Mesothelial cell of epicardium (in vitro differentiated cells): Measurements from ENCODE around the gene CDKN1C. TPM values are rescaled to one million over a fixed set of nuclear protein-coding genes. Genes with fewer than 3 reads are reported as not detected.
A peak's percentile ranks its signal among the peaks of the same experiment; 100 is the strongest.

Experiments used
- DNase-seq, 2 experiments: peaks; one replicate each; pipeline ENCODE4 v3.0.0; 2021; ENCODE audit warnings: low spot score in 2 of 2; ENCODE audit not compliant: unreplicated experiment in 2 of 2
- H3K27ac Mint-ChIP-seq: 2 replicates; pipeline ENCODE4 v1.8.0; 2021; ENCODE audit warnings: mixed read lengths
- H3K27me3 Mint-ChIP-seq: 2 replicates; pipeline ENCODE4 v1.8.0; 2021; ENCODE audit warnings: low read depth, mixed read lengths
- H3K36me3 Mint-ChIP-seq: 2 replicates; pipeline ENCODE4 v1.8.0; 2021; ENCODE audit warnings: mixed read lengths
- H3K4me1 Mint-ChIP-seq: 2 replicates; pipeline ENCODE4 v1.8.0; 2021; ENCODE audit warnings: mixed read lengths
- H3K4me3 Mint-ChIP-seq: 2 replicates; pipeline ENCODE4 v1.8.0; 2021; ENCODE audit warnings: mild to moderate bottlenecking, moderate library complexity, mixed read lengths
- H3K9me3 Mint-ChIP-seq: 2 replicates; pipeline ENCODE4 v1.8.0; 2021; ENCODE audit warnings: mixed read lengths
- total RNA-seq: library from RNA; stranded (reverse); gene quantifications from 3 replicates; pipeline ENCODE4 v1.2.1, GENCODE V29; 2021
- TF ChIP-seq, protein P1 (sequence below): fragments of 200-600 bp; sonication (generic); IDR thresholded peaks from one replicate; pipeline ENCODE4 v1.5.0; 2021; ENCODE audit warnings: antibody characterized with exemption; ENCODE audit not compliant: unreplicated experiment

Gene CDKN1C
- total RNA-seq, 1 donor from 2014 or later: 146 TPM

- no peaks in the 10 kb centered on the region for H3K9me3 Mint-ChIP-seq
- no peaks in the 10 kb centered on the region for H3K36me3 Mint-ChIP-seq
- no peak overlapping the region for H3K27ac Mint-ChIP-seq
- H3K4me3 Mint-ChIP-seq: no peak overlapping the region
- no peak for DNase-seq
- peaks cover 28% of the 10 kb centered on the region for H3K4me1 Mint-ChIP-seq
- H3K27me3 Mint-ChIP-seq: peaks cover 74% of the 10 kb centered on the region
- TF ChIP-seq, protein P1, sequence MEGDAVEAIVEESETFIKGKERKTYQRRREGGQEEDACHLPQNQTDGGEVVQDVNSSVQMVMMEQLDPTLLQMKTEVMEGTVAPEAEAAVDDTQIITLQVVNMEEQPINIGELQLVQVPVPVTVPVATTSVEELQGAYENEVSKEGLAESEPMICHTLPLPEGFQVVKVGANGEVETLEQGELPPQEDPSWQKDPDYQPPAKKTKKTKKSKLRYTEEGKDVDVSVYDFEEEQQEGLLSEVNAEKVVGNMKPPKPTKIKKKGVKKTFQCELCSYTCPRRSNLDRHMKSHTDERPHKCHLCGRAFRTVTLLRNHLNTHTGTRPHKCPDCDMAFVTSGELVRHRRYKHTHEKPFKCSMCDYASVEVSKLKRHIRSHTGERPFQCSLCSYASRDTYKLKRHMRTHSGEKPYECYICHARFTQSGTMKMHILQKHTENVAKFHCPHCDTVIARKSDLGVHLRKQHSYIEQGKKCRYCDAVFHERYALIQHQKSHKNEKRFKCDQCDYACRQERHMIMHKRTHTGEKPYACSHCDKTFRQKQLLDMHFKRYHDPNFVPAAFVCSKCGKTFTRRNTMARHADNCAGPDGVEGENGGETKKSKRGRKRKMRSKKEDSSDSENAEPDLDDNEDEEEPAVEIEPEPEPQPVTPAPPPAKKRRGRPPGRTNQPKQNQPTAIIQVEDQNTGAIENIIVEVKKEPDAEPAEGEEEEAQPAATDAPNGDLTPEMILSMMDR: no peak
Measured at GRCh38 chr11:2867142-2867541, 18.4 kb downstream of the CDKN1C start.

DNA sequence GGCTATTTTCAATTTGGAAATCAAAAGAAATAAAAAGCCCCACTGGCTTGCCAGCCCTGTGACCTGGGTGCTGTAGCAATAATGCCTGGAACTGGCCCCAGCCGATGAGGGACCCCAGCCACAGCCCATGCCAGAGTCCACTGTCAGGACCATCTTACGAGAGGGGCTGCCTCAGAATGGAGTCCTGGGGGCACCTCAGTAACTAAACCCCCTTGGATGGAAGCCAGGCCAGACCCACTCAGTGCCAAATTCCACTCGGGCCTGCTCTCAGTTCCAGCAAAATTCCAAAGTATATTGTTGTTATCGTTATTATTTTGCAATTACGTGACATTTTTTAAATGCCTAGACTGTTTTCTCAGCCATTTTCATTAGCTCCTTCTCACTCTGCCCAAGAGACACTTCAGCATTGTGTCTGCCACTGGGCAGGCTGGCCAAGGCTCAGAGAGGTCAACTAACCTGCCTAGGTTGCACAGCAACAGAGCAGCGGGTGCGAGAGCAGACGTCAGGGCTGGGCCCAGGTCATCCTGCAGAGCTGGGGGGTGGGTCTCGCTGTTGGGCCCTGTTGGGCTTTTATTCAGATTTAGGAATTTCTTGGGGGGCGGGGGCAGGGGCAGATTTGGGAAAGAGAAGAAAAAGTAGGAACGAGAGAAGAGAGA, 19.5 kb downstream of the CDKN1C start:
- Mint-ChIP-seq H3K36me3 (no peaks in the 10 kb centered on the region), H3K4me1 (peaks cover 17% of the 10 kb centered on the region), H3K4me3 (no peak overlapping the region), H3K9me3 (no peaks in the 10 kb centered on the region), H3K27me3 (peaks cover 72% of the 10 kb centered on the region), H3K27ac (no peak overlapping the region)
- TF ChIP-seq, protein P1: no peak
- DNase-seq: no peak

DNA sequence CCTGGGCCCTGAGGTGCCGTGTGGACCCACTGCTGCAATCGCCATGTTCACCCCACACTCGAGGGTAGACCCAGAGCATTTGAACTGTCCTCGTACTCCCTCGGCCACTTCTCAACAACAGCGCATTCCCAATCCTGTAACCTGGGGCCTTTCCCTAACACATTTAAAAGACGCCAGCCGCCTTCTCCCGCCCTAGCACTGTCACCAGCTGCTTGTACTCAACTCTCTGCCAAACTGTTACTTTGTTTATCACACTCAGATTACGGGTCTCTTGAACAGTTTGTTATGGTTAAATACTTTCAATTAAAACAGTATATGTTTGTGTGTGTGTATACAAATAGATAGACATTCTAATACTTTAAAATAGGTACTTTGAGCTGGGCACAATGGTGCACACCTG, 20.7 kb downstream of the CDKN1C start:
- H3K36me3 Mint-ChIP-seq: no peaks in the 10 kb centered on the region
- H3K27ac Mint-ChIP-seq: no peak overlapping the region
- no peak overlapping the region for H3K4me3 Mint-ChIP-seq
- DNase-seq: no peak
- H3K27me3 Mint-ChIP-seq: peaks cover 72% of the 10 kb centered on the region
- peaks cover 14% of the 10 kb centered on the region for H3K4me1 Mint-ChIP-seq
- no peaks in the 10 kb centered on the region for H3K9me3 Mint-ChIP-seq
- TF ChIP-seq, protein P1: no peak

- Mint-ChIP-seq H3K27ac (no peak overlapping the region), H3K4me3 (peak overlapping the region; percentile 24), H3K27me3 (peaks cover 65% of the 10 kb centered on the region), H3K9me3 (no peaks in the 10 kb centered on the region), H3K36me3 (no peaks in the 10 kb centered on the region), H3K4me1 (peaks cover 6% of the 10 kb centered on the region)
- TF ChIP-seq, protein P1: no peak
- no peak for DNase-seq
Measured at GRCh38 chr11:2863276-2863618, 22.3 kb downstream of the CDKN1C start.

DNA sequence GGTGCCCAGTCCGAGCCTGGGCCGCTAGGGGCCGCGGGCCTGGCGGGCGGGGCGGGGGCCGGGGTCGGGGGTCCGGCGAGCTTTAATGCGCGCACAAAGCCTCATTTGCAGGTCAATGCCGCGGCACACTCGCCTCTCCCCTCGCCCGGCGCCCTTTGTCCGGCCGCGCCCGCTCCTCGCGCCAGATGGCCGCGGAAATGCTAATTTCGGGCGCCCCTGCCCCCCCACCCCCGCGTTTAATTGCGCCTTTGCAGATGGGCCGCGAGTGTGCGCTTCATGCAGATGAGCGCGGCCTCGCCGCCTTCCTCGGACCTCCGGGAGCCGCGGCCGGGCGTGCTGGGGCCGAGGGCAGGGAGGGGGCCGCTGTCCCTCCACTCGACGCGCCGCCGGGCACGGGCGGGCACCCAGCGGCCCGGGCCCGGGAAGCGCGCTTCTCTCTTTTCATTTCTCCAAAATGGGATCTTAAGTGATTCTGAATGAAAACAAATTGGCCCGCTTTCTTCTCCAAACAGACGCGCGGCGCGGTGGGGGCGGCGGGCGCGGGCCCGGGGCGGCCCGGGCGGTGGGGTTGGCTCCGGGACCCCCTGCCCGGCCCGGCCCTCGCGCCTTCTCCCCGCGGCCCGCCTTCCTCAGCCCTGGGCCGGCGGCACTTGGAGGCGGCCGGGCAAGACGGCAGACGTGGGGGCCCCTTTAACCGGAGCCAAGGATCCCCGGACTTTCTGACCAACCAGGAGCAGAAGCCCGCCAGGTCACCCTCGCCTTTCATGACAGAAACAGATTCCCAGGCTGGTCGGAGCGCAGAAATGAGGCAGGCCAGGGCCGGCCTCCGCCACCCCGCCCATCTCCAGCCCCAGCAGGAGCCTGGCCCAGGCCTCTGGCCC, 22.9 kb downstream of the CDKN1C start:
- Mint-ChIP-seq H3K4me3 (peak overlapping the region; percentile 24), H3K4me1 (peaks cover 2% of the 10 kb centered on the region), H3K36me3 (no peaks in the 10 kb centered on the region), H3K27me3 (peaks cover 59% of the 10 kb centered on the region), H3K27ac (no peak overlapping the region), H3K9me3 (no peaks in the 10 kb centered on the region)
- TF ChIP-seq, protein P1: no peak
- no peak for DNase-seq
